HepG2 (cell line): ENCODE data around the gene FOXR1. TPM values are rescaled to one million over a fixed set of nuclear protein-coding genes. Genes with fewer than 3 reads are reported as not detected.

ENCODE experiments used
- AKAP8 ChIP-seq: sonication (generic); formaldehyde crosslinking; IDR thresholded peaks from 2 replicates; pipeline ENCODE4 v1.5.1; 2020; ENCODE audit warnings: mild to moderate bottlenecking, missing genetic modification reagents
- CENPT ChIP-seq: sonication (generic); formaldehyde crosslinking; IDR thresholded peaks from 2 replicates; pipeline ENCODE4 v1.8.0; 2022; ENCODE audit warnings: low read depth, mild to moderate bottlenecking, moderate library complexity, missing genetic modification reagents
- HBP1 ChIP-seq: IDR thresholded peaks from 2 replicates; pipeline ENCODE4 v1.6.1; 2016; ENCODE audit warnings: low read depth, control low read depth
- HDAC2 ChIP-seq: sonication (generic); formaldehyde crosslinking; IDR thresholded peaks from 2 replicates; pipeline ENCODE4 v1.4.0; 2020; ENCODE audit warnings: missing genetic modification reagents
- HNF4G ChIP-seq, 2 experiments: sonication (generic) in 1 of 2; formaldehyde crosslinking in 1 of 2; IDR thresholded peaks; 2 replicates each; pipeline versions ENCODE4 v1.4.0 to v1.6.1; 2011 to 2020; ENCODE audit warnings: borderline replicate concordance in 2 of 2, low read depth in 2 of 2, mild to moderate bottlenecking in 2 of 2, low read length in 1 of 2, missing genetic modification reagents in 1 of 2, moderate library complexity in 1 of 2
- NRL ChIP-seq: sonication (generic); formaldehyde crosslinking; IDR thresholded peaks from 2 replicates; pipeline ENCODE4 v1.5.0; 2020; ENCODE audit warnings: missing genetic modification reagents, mild to moderate bottlenecking, moderate library complexity, borderline replicate concordance
- PRDM15 ChIP-seq: sonication (generic); formaldehyde crosslinking; IDR thresholded peaks from 2 replicates; pipeline ENCODE4 v1.4.0; 2020; ENCODE audit warnings: missing genetic modification reagents
- ZBTB33 ChIP-seq: sonication (generic); formaldehyde crosslinking; IDR thresholded peaks from 2 replicates; pipeline ENCODE4 v1.4.0; 2020; ENCODE audit warnings: missing genetic modification reagents
- ZGPAT ChIP-seq: IDR thresholded peaks from 2 replicates; pipeline ENCODE4 v1.6.1; 2016; ENCODE audit warnings: mild to moderate bottlenecking
- ZNF609 ChIP-seq: sonication (generic); formaldehyde crosslinking; IDR thresholded peaks from 2 replicates; pipeline ENCODE4 v1.4.0; 2020; ENCODE audit warnings: mild to moderate bottlenecking, missing genetic modification reagents, borderline replicate concordance
- polyA plus RNA-seq, 8 experiments: library from polyadenylated mRNA; depleted of rRNA in 3 of 8; stranded (reverse) in 7 of 8; unstranded in 1 of 8; fragments of >200 nt; fragmentation: Illumina TruSeq in 4 of 8; extraction: Trizol in 4 of 8; gene quantifications; 2 replicates each; pipeline versions ENCODE4 v1.2.1 to v1.2.3, GENCODE V29; 2011 to 2016; ENCODE audit warnings: low read depth in 4 of 8, missing spikeins in 1 of 8, mixed read lengths in 1 of 8; ENCODE audit not compliant: insufficient read depth in 1 of 8
- total RNA-seq, 5 experiments: library from RNA; depleted of rRNA; stranded (reverse); fragments of >200 nt; fragmentation: Illumina TruSeq; extraction: Trizol; gene quantifications; 2 replicates each; pipeline ENCODE4 v1.2.3, GENCODE V29; 2016; ENCODE audit warnings: low read depth in 1 of 5

The FOXR1 gene
- total and polyA plus RNA-seq, 2 of the 13 experiments (the other 11 are each of a cell fraction or from before 2014, with no cell fraction given): not detected

GRCh38 chr11:119026970-119027369 is 55.4 kb downstream of the FOXR1 start (continued):
- TF ChIP-seq ZBTB33 (CRISPR knock-in tag): no peak
- no peak for TF ChIP-seq CENPT (CRISPR knock-in tag)
- TF ChIP-seq ZNF609 (CRISPR knock-in tag): peak; percentile 40; the same call in 1 of the 2 replicates
- TF ChIP-seq ZGPAT (CRISPR knock-in tag): peak; percentile 36; the same call in 1 of the 2 replicates
- no peak for TF ChIP-seq PRDM15 (CRISPR knock-in tag)
- peak; percentile 81 for TF ChIP-seq HNF4G (IDR thresholded peaks at IDR 0.05; ENCODE audit: borderline replicate concordance, low read depth, low read length)
- TF ChIP-seq HNF4G (CRISPR knock-in tag; IDR thresholded peaks at IDR 0.05; ENCODE audit: borderline replicate concordance, low read depth): peak; percentile 51; the same call in 1 of the 2 replicates
- TF ChIP-seq HDAC2 (CRISPR knock-in tag): peak; percentile 25; the same call in 1 of the 2 replicates
- 0 out of 2 replicates have a peak, but pooled peaks have one; percentile 58 for TF ChIP-seq AKAP8 (CRISPR knock-in tag)
- 0 out of 2 replicates have a peak, but pooled peaks have one; percentile 68 for TF ChIP-seq HBP1 (CRISPR knock-in tag)
- no peak for TF ChIP-seq NRL (CRISPR knock-in tag)
